Heart left ventricle (tissue), 16 donors: ENCODE data around the gene MS4A18. TPM values are rescaled to one million over a fixed set of nuclear protein-coding genes. Genes with fewer than 3 reads are reported as not detected.
"Not testable (repeated sequence)": the region's sequence is repeated elsewhere in the genome, so short reads cannot be mapped to it uniquely, and the experiment has no call there.

ENCODE experiments used
- ATAC-seq, 4 donors: fragments of 200-7000 bp; cut with Tn5 transposase; one replicate each; pipeline ENCODE4 v1.9.1; 2020 to 2022; ENCODE audit warnings: moderate library complexity in 4 of 4, mild to moderate bottlenecking in 3 of 4, moderate number of reproducible peaks in 1 of 4
- DNase-seq, 5 donors: peaks; one replicate each; pipeline ENCODE4 v3.0.0-alpha.2; 2020
- H3K27ac ChIP-seq, 12 donors: fragments of 200-600 bp; sonication (generic) in 4 of 12; one replicate each; pipeline versions ENCODE4 v1.5.0 to v1.8.0; 2016 to 2022; ENCODE audit warnings: mild to moderate bottlenecking in 2 of 12
- H3K27me3 ChIP-seq, 9 donors: fragments of 200-600 bp; sonication (generic) in 2 of 9; one replicate each; pipeline versions ENCODE4 v1.5.1 to v1.8.0; 2016 to 2022; ENCODE audit warnings: mild to moderate bottlenecking in 3 of 9
- H3K36me3 ChIP-seq, 9 donors: fragments of 200-600 bp; sonication (generic) in 2 of 9; one replicate each; pipeline versions ENCODE4 v1.5.0 to v1.8.0; 2018 to 2022; ENCODE audit warnings: mild to moderate bottlenecking in 2 of 9
- H3K4me1 ChIP-seq, 12 donors: fragments of 200-600 bp; sonication (generic) in 4 of 12; one replicate each; pipeline versions ENCODE4 v1.5.0 to v1.8.0; 2016 to 2022; ENCODE audit warnings: mild to moderate bottlenecking in 3 of 12
- H3K4me3 ChIP-seq, 12 donors: fragments of 200-600 bp; sonication (generic) in 4 of 12; one replicate each; pipeline versions ENCODE4 v1.5.0 to v1.8.0; 2017 to 2022; ENCODE audit warnings: mild to moderate bottlenecking in 9 of 12, moderate library complexity in 4 of 12
- H3K9me3 ChIP-seq, 12 donors: fragments of 200-600 bp; sonication (generic) in 4 of 12; one replicate each; pipeline versions ENCODE4 v1.5.0 to v1.8.0; 2016 to 2022; ENCODE audit warnings: mild to moderate bottlenecking in 1 of 12
- POLR2A ChIP-seq, 2 donors: fragments of 450-650 bp; IDR thresholded peaks; one replicate each; pipeline ENCODE4 v1.6.1; 2017; ENCODE audit warnings: antibody characterized with exemption in 2 of 2, mild to moderate bottlenecking in 2 of 2, moderate library complexity in 2 of 2
- WGBS, 4 donors: extraction: QIAGEN DNeasy Blood & Tissue Kit in 2 of 4; methylation state at CpG; one replicate each; pipeline versions ENCODE4 v1.1.5 to v1.1.7; 2013 to 2018; 5-methylcytosine and 5-hydroxymethylcytosine counted together
- intact Hi-C, 10 donors: fragments of 100-400 bp; cut with DNase I; formaldehyde crosslinking; loops; one replicate each; pipeline versions ENCODE4 v1.11.1 to v1.14.2; 2022
- polyA plus RNA-seq, 2 donors: library from polyadenylated mRNA; stranded (reverse); fragments of 200-250 nt; gene quantifications; one replicate each; pipeline ENCODE4 v1.2.3, GENCODE V29; 2013
- total RNA-seq, 9 donors: library from RNA; depleted of rRNA in 2 of 9; stranded (reverse); fragments of >200 nt in 2 of 9; fragmentation: NEBNext Ultra II Directional in 3 of 9; extraction: Animal tissue kit (Norgen Biotek cat#: 25700) in 3 of 9; gene quantifications; one replicate each; pipeline versions ENCODE4 v1.1.0 to v1.2.4, GENCODE V29; 2016 to 2023
- TF ChIP-seq, protein P1 (sequence below), 12 donors: fragments of 200-600 bp; sonication (generic) in 4 of 12; IDR thresholded peaks; one replicate each; pipeline versions ENCODE4 v1.5.0 to v1.8.0; 2018 to 2022; ENCODE audit warnings: antibody characterized with exemption in 12 of 12, mild to moderate bottlenecking in 5 of 12
- donor health status: ischemic (EF 13 %, LVEDD 7.1; RV severe dilation, severe dysfunction).
- donor health status: healthy with polysubstance abuse.
- donor health status: DM: no; HTN: yes; CAD: no.
- donor health status: DM: no; HTN: no; CAD: no.
- donor health status: ischemic (EF 25% LVEDD 6.9; RV normal size, moderate dysfunction).
- donor health status: ischemic (EF 25% LVEDD 5.7; RV mildly dilated, moderate dysfunction).
- donor health status: healthy.
- donor health status: DM: yes; HTN: yes; CAD: no.
- donor health status: ischemic (EF 35%, LVEDD 5.7; RV mildly dilated, moderate dysfunction).
- donor health status: nonischemic (EF 11% LVEDD 7.7; RV severe dilation, severe dysfunction).
- donor health status: DM: yes; HTN: yes; CAD: no.
- donor health status: PGD.
- donor health status: ischemic (EF 29% LVEDD 5.4; RV normal size, mild dysfunction).
- donor health status: nonischemic (EF 23%, LVEDD 6.1; RV moderate dilation, normal function).

The MS4A18 gene
- total and polyA plus RNA-seq, 11 donors: not detected

DNA sequence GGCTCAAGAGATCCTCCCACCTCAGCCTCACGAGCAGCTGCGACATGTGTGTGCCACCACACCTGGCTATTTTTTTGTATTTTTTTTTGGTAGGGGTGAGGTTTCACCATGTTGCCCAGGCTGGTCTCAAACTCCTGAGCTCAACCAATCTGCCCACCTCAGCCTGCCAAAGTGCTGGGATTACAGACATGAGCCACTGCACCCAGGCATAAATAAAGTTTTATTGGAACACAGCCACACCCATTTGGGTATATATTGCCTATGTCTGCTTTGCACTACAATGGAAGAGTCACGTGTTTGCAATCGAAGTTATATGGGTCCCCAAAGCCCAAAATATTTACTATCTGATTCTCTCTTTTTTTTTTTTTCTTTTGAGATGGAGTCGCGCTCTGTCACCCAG, 30.4 kb downstream of the MS4A18 start:
- no peak overlapping the region for H3K27ac ChIP-seq
- no peak for DNase-seq
- no peaks in the 10 kb centered on the region for H3K36me3 ChIP-seq
- peaks cover 0 to 54% (median 12%) of the 10 kb centered on the region in 9 donors for H3K27me3 ChIP-seq
- no peak for ATAC-seq
- WGBS, 4 donors: 83 to 94% (median 86%) methylated on average over 6 of the region's 6 CpGs
- H3K4me3 ChIP-seq: no peak overlapping the region
- intact Hi-C loops: loop anchor here in 1 of 10 donors (10.0 kb wide), 1 partner anchor 60 kb away; the partner anchor contains the start of gene MS4A8
- TF ChIP-seq, protein P1, sequence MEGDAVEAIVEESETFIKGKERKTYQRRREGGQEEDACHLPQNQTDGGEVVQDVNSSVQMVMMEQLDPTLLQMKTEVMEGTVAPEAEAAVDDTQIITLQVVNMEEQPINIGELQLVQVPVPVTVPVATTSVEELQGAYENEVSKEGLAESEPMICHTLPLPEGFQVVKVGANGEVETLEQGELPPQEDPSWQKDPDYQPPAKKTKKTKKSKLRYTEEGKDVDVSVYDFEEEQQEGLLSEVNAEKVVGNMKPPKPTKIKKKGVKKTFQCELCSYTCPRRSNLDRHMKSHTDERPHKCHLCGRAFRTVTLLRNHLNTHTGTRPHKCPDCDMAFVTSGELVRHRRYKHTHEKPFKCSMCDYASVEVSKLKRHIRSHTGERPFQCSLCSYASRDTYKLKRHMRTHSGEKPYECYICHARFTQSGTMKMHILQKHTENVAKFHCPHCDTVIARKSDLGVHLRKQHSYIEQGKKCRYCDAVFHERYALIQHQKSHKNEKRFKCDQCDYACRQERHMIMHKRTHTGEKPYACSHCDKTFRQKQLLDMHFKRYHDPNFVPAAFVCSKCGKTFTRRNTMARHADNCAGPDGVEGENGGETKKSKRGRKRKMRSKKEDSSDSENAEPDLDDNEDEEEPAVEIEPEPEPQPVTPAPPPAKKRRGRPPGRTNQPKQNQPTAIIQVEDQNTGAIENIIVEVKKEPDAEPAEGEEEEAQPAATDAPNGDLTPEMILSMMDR (IDR thresholded peaks at IDR 0.05): no peak
- no peak for TF ChIP-seq POLR2A (IDR thresholded peaks at IDR 0.05)
- no peaks in the 10 kb centered on the region for H3K9me3 ChIP-seq
- H3K4me1 ChIP-seq: no peaks in the 10 kb centered on the region

DNA sequence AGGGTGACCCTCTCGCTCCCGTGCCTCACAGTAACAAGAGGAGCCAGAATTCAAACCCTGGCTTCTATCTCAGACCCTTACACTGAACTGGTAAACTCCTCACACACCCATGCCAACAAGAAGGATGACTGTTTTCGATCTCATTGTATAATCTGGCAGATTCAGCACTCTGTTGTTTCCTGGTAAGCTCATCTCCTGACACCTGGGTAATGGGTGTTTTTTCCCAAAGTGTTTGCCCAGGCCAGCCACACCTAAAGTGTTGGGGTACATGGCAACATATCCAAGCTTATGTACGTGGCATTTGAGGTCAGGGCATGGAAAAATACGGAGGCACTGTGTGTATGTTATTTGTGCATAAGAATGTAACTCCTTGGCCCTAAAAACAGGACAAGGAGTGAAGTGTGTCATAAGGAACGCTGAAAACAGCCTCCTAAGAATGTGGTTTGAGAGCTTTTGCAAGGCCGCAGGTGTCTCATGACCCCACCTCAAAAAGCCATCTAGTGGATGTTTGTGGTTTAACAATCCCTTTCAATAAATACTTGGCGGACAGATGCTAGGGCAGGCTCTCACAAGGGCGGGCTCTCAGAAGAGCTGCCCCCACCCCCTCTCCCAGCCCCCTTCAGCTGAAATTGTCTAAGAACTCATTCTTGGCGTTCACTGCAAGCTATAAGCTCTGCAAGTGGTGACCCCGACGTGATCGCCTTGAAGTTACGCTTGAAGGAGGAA, 31.9 kb downstream of the MS4A18 start, which contains the start of gene MS4A15:
Gene MS4A15, plus strand, starts transcription at position 561 of the 726 bp plus-strand sequence. CDS start 6,867 bp downstream, outside the sequence.
- no peaks in the 10 kb centered on the region for H3K4me1 ChIP-seq
- H3K27me3 ChIP-seq: peaks cover 0 to 41% (median 6%) of the 10 kb centered on the region in 9 donors
- no peak within 1 kb of the TSS for H3K4me3 ChIP-seq
- 57 to 64% (median 59%) methylated on average over 13 to 14 of the region's 14 CpGs for WGBS, 4 donors
- intact Hi-C loops: loop anchor here in 1 of 10 donors (10.0 kb wide), 1 partner anchor 62 kb away; the partner anchor contains the start of gene MS4A8
- ATAC-seq (no peak), DNase-seq (no peak)
- TF ChIP-seq POLR2A (IDR thresholded peaks at IDR 0.05): no peak
- TF ChIP-seq, protein P1 (IDR thresholded peaks at IDR 0.05): peak in 2 of 12 donors; percentile 5 to 9
- no peaks in the 10 kb centered on the region for H3K9me3 ChIP-seq
- no peaks in the 10 kb centered on the region for H3K36me3 ChIP-seq
- no peak within 1 kb of the TSS for H3K27ac ChIP-seq

DNA sequence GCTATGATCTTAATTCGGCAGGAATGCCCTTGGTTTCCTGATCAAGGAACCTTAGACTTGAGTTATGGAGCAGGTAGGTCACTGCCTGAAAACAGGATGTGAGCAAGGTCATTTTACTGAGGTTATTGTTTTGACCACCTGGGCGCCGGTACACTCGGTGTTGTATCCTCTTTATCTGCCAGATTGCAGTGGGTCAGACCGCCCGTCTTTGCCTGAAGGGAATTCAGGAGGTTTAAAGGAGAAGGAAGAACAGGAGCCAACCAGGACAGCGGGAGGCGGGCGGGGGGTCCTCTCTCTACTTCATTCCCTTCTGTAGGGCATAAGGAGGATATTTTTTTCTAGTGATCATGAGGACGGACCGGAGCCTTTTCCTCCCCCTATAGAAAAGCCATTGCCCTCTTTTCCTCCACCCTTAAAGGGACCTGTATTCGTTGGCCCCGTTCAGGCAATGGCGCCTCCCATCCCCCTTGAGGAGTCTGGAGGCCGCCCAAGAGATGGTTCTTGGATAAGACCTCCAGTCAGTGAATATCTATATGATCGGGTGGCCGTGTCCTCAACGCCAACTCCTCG, 32.8 kb downstream of the MS4A18 start:
- H3K36me3 ChIP-seq: no peaks in the 10 kb centered on the region
- ATAC-seq (no peak), DNase-seq (no peak)
- 88 to 92% (median 89%) methylated on average over 19 of the region's 19 CpGs for WGBS, 4 donors
- H3K27me3 ChIP-seq: peaks cover 0 to 40% (median 4%) of the 10 kb centered on the region in 9 donors
- H3K27ac ChIP-seq: no peak overlapping the region
- TF ChIP-seq, protein P1 (IDR thresholded peaks at IDR 0.05): no peak
- no peak for TF ChIP-seq POLR2A (IDR thresholded peaks at IDR 0.05)
- H3K4me1 ChIP-seq: peaks cover 0 to 6% (median 0%) of the 10 kb centered on the region in 12 donors
- no peak overlapping the region for H3K4me3 ChIP-seq
- intact Hi-C loops: loop anchor here in 1 of 10 donors (10.0 kb wide), 1 partner anchor 63 kb away; the partner anchor contains the start of gene MS4A8
- H3K9me3 ChIP-seq: no peaks in the 10 kb centered on the region

DNA sequence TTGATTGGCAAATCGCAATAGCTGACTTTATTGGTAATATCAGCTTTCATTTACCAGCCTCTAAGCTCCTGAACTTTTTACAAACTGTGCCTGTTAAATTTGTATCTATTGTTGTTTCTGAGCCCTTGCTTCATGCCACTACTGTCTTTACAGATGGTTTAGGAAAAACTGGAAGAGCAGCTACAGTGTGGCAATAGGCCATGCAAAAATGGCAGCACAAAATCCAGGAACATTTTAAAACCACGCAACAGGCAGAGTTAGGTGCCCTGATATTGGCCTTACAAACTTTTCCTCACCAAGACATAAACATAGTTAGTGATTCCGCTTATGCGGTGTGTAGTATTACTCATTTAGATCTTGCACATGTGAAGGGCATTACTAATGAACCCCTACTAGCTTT, 34.2 kb downstream of the MS4A18 start:
- H3K4me3 ChIP-seq, ATAC-seq, H3K36me3 ChIP-seq, H3K4me1 ChIP-seq, H3K9me3 ChIP-seq, H3K27ac ChIP-seq, DNase-seq: not testable (repeated sequence)
- whole genome bisulfite sequencing, 4 donors: 95 to 97% (median 96%) methylated on average over 4 of the region's 4 CpGs
- intact Hi-C loops: loop anchor here in 1 of 10 donors (10.0 kb wide), 1 partner anchor 64 kb away; the partner anchor contains the start of gene MS4A8
- peaks cover 0 to 43% (median 2%) of the 10 kb centered on the region in 9 donors for H3K27me3 ChIP-seq

DNA sequence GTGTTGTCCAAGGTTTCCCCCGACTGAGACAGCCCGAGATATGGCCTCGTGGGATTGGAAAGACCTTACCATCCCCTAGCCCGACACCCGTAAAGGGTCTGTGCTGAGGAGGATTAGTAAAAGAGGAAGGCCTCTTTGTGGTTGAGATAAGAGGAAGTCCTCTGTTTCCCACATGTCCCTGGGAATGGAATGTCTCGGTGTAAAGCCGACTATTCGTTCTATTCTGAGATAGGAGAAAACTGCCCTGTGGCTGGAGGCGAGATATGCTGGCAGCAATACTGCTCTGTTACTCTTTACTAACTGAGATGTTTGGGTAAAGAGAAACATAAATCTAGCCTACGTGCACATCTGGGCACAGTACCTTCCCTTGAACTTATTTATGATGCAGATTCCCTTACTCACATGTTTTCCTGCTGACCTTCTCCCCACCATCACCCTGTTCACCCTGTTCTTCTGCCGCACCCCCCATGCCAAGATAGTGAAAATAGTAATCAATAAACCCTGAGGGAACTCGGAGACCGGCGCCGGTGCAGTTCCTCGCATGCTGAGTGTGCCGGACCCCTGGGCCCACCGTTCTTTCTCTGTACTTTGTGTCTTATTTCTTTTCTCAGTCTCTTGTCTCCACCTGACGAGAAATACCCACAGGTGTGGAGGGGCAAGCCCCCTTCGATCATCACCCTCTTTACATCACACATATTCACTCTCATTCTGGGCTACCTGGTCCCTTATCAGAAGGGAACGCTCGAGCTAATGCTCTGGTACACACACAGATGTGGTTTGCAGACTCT, 35.1 kb downstream of the MS4A18 start:
- not testable (repeated sequence) for DNase-seq, H3K4me3 ChIP-seq, H3K4me1 ChIP-seq, H3K36me3 ChIP-seq, H3K9me3 ChIP-seq, H3K27ac ChIP-seq, ATAC-seq
- intact Hi-C loops: loop anchor here in 1 of 10 donors (10.0 kb wide), 1 partner anchor 65 kb away; the partner anchor contains the start of gene MS4A8
- 48 to 66% (median 51%) methylated on average over 22 of the region's 22 CpGs for WGBS, 4 donors
- H3K27me3 ChIP-seq: peaks cover 0 to 41% (median 2%) of the 10 kb centered on the region in 9 donors
